PFSK-1 (cell line): Measurements from ENCODE around the gene TAF4.

Experiments used
- POLR2AphosphoS5 ChIP-seq: IDR thresholded peaks from 2 replicates; pipeline ENCODE4 v1.6.1; 2012; ENCODE audit warnings: low read depth, mild to moderate bottlenecking, control low read depth, low read length, moderate library complexity
- REST ChIP-seq, 2 experiments: IDR thresholded peaks; 2 replicates each; pipeline versions ENCODE4 v1.6.1 to v1.8.0; 2011 to 2012; ENCODE audit warnings: low read depth in 2 of 2, low read length in 2 of 2, control low read depth in 1 of 2, inconsistent platforms in 1 of 2, mild to moderate bottlenecking in 1 of 2, moderate library complexity in 1 of 2; ENCODE audit not compliant: insufficient read depth in 1 of 2

GRCh38 chr20:62058941-62059340, 6.7 kb downstream of the TAF4 start:
- TF ChIP-seq POLR2AphosphoS5, result no peak
- no peak for TF ChIP-seq REST (IDR thresholded peaks at IDR 0.05; ENCODE audit: insufficient read depth in 1 of 2, low read depth in 2 of 2, low read length in 2 of 2)
